ENCODE measurements around the gene ACACA.
"Not testable (repeated sequence)": the region's sequence is repeated elsewhere in the genome, so short reads cannot be mapped to it uniquely, and the experiment has no call there.

ACACA gene
- total RNA-seq, result 27.3 to 39.8 reads per million in 2 donors

GRCh38 chr17:37406635-37407461 is at the start of gene ACACA, which contains the start of gene TADA2A:
Gene ACACA, minus strand, starts transcription at chr17:37406836. Its CDS starts 537 bp downstream, at chr17:37406299.
Gene TADA2A, plus strand, starts transcription at chr17:37406886. Its CDS starts 4,480 bp downstream, at chr17:37411366.
- DNase-seq, result peak; percentile 63

DNA sequence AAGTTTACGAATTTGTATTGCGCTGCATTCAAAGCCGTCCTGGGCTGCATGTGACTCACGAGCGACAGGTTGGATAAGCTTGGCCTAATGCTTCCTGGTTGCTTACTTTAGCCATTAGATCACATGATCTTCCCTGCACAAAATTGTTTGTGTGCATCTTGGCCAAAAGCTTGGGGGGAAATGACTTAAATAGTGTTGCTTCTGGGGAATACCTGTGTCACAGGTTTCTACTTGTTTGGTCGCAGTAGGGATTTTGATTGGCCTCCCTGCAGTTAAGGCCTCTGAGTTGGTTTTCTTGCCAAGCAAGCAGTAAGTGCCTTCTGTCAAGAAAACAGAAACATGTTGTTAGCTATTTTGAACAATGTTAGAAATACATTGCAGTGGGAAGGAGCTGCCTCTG is 43.5 kb upstream of the ACACA start:
- DNase-seq, result no peak

GRCh38 chr17:37447641-37448040 is 41.0 kb upstream of the ACACA start:
- DNase-seq, result no peak

- DNase-seq, result no peak
Observed at GRCh38 chr17:37446027-37446426, 39.4 kb upstream of the ACACA start.

GRCh38 chr17:37441369-37442014 is 34.9 kb upstream of the ACACA start:
- not testable (repeated sequence) for DNase-seq

DNA sequence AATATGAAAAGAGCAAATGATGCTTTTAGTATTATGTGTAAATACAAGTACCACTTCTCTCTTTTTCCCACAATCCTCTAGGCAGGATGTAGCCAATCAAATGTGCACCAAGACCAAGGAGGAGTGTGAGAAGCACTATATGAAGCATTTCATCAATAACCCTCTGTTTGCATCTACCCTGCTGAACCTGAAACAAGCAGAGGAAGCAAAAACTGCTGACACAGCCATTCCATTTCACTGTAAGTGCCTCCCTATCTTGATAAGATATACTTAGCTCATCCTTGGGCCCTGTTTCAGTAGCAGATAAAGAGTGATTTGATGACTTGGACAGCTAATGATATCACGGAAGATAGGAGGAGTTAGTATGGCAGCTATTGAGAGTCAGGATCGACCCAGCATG is 33.8 kb upstream of the ACACA start:
- no peak for DNase-seq

DNA sequence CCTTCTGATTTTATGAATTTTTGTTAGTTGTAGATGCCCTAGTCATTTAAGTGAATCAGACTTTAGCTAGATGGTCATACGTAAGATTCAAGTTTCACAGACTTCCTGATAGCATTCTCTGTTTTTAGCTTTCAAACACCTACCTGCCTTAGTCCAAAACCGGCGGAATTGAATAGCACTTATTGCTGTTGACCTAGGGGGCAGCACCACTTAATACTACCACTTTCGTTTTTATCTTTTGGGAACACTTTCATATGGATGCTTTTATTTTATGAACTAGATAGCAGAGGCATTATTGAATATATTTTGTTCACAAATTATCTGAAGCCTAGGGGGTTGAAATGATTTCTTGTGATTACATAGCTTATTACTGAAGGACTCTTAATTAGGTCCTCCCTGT is 31.5 kb upstream of the ACACA start:
- DNase-seq, result no peak

GRCh38 chr17:37432671-37433070 is 26.0 kb upstream of the ACACA start:
- DNase-seq, result no peak

DNA sequence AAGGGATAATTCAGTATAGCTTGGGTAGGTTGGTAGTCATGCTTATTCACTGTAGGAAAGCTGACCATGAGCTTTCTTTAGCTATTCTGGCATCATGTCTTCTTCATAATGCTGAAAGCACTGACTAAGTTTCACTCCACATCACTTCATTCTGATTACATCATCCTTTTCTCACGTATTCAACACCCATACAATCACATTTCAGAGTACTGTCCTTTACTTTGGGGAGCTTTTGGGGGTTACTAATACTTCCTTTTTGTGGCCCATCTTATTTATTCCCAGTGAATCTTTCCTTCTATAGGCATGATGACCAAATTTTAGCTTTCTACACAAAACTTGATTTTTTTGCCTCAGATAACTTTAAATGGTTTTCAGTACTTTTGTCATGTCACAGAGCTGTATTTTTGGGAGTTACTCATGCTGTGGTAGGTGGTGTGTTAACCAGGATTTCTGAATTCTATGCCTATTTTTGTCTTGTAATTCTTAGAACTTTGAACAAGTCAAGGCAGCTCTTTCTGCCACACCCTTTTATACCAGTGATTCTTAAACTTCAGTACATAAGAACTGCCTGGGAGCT is 23.5 kb upstream of the ACACA start:
- DNase-seq, result no peak

GRCh38 chr17:37429453-37429852 is 22.8 kb upstream of the ACACA start:
- DNase-seq, result no peak

DNA sequence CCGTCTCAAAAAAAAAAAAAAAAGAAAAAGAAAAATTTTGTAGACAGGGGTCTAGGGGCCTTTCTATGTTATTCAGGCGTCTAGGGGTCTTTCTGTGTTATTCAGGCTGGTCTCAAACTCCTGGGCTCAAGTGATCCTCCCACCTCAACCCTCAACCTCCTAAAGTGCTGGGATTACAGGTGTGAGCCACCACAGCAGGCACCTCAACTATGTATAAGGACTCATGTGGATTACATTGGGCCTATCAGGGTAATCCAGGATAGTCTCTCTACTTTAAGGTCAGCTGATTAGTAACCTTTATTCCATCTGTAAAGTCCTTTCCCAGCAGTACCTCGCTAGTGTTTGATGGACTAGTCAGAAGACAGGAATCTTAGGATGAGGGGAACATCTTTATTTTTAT is 22.4 kb upstream of the ACACA start:
- no peak for DNase-seq

GRCh38 chr17:37425268-37425667 is 18.6 kb upstream of the ACACA start:
- no peak for DNase-seq

GRCh38 chr17:37422971-37423625 is 16.5 kb upstream of the ACACA start:
- DNase-seq, result no peak

- no peak for DNase-seq
Observed at GRCh38 chr17:37417852-37418251, 11.2 kb upstream of the ACACA start.

DNA sequence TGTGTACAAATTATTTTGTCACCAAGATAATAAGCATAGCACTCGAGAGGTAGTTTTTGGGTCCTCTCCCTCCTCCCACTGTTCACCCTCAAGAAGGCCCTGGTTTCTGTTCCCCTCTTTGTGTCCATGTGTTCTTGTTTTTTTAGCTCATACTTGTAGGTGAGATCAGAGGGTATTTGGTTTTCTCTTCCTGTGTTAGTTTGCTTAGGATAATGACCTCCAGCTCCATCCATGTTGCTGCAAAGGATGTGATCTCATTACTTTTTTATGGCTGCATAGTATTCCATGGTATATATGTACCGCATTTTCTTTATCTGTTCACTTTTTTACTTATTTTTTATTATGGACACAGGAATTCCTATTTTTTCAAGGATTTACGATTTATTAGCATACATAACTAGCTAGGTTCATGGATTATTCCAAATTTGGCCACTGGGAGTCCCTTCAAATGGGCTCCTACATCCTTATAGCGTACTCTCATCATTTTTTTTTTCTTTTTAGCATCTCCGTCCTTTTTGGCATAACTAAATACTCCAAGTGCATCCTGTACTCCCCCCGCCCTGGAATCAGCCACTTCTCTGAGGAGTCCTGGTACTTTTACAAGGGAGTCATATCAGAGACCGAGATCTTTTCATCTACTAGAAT is 7.4 kb upstream of the ACACA start:
- DNase-seq, result no peak

DNA sequence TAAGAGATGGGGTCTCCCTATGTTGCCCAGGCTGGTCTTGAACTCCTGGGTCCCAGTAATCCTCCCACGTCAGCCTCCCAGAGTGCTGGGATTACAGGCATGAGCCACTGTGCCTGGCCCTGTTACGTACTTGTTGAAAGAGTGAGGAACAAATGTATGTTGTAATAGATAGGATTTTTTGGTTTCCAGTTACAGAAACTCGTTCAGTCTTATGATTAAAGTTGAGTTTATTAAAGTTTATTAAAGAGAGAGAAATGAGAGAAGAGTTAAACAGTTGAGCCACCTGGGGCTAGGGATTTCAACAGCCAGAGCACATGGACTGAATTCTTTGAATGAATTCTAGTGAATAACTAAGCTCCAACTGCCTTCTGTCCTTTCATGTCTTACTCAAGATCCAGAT is 3.7 kb upstream of the ACACA start:
- no peak for DNase-seq

DNA sequence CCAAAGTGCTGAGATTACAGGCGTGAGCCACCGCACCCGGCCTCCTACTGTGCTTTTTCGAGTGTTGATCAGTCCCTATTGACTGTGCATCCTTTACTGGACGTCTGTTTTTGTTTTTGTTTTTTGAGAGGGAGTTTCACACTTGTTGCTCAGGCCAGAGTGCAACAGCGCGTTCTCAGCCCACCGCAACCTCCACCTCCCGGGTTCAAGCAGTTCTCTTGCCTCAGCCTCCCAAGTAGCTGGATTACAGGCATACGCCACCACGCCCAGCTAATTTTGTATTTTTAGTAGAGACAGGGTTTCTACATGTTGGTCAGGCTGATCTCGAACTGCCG is 1.5 kb upstream of the ACACA start:
- DNase-seq, result not testable (repeated sequence)

DNA sequence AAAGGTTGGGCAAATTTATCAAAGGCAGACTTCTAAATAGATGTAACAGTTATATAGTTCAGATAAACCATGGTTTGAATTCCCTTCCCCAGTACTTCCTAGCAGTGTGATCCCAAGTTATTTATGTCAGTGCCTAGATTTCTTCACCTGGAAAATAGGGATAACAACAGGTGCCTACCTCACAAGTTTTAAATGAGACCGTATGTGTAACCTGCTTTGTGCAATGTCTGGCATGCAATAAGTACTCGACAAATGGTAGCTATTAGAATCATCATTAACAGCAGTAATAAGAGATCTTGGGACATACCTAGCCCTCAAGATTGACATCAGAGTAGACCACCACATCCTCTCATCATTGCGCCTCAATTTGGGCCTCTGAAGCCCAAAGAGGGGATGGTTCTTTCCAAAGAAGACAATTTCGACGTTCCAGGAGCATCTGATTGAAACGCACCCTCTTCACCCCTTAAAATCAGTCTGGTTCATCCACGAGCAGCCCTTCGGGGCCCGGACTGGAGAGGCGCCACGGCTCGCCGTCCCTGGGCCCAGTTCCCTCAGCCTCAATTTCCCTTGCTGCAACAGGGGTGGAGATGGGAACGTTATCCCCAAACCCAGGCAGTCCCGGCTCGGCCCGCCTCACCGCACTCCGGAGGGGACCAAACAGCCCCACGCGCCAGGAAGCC is 541 bp downstream of the ACACA start:
- no peak for DNase-seq

GRCh38 chr17:37405522-37405921 is 1.1 kb downstream of the ACACA start:
- DNase-seq, result not testable (repeated sequence)

GRCh38 chr17:37400505-37400904 is 6.1 kb downstream of the ACACA start:
- no peak for DNase-seq

DNA sequence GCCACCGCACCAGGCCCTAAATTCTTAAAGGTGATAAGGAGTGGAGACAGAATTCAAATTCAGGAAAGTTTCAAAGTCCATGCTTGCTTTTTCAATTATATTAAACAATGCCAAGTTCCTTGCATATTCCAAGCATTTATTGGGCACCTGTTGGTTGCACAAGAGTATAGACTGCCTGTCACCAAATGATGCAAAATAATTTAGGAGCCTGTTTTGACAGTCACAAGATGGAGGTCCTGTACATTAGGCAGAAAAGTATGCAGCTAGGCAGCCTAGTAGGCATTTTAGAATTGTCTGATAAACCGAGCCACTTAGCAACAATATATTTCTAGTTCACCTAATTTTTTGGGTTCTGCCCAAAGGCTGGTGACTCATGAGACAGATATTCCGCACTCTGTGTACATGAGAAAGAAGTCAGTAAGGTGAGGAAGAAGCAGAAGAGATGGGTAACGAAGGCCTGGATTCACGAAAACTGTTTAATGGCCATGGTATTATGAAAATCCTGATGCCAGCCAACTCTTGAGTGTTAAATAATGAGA is 7.3 kb downstream of the ACACA start:
- no peak for DNase-seq

- no peak for DNase-seq
Observed at GRCh38 chr17:37393352-37393751, 13.3 kb downstream of the ACACA start.
